RWPE2 (cell line): ENCODE results near the gene POU2AF2.
A peak's percentile ranks its signal among the peaks of the same experiment; 100 is the strongest.

Source experiments
- ATAC-seq: fragments of 200-7000 bp; cut with Tn5 transposase; 3 replicates; pipeline ENCODE4 v1.9.1; 2021; ENCODE audit warnings: low read depth
- DNase-seq: peaks from one replicate; pipeline ENCODE4 v3.0.0-alpha.2; 2020; ENCODE audit warnings: low spot score
- H3K27ac ChIP-seq: fragments of 450-650 bp; 2 replicates; pipeline ENCODE4 v1.5.1; 2017; ENCODE audit warnings: mild to moderate bottlenecking; ENCODE audit not compliant: poor library complexity, severe bottlenecking
- H3K27me3 ChIP-seq: fragments of 250-450 bp; sonication (Bioruptor Pico); 2 replicates; pipeline ENCODE4 v1.5.1; 2021; ENCODE audit warnings: mild to moderate bottlenecking, moderate library complexity; ENCODE audit not compliant: insufficient read depth, poor library complexity, severe bottlenecking
- H3K36me3 ChIP-seq: fragments of 250-450 bp; sonication (Bioruptor Pico); 2 replicates; pipeline ENCODE4 v1.5.1; 2020; ENCODE audit warnings: low read depth, mild to moderate bottlenecking, moderate library complexity
- H3K4me1 ChIP-seq: fragments of 250-450 bp; sonication (Bioruptor Pico); 2 replicates; pipeline ENCODE4 v1.5.1; 2021; ENCODE audit warnings: mild to moderate bottlenecking, moderate library complexity; ENCODE audit not compliant: insufficient read depth, poor library complexity, severe bottlenecking
- H3K4me3 ChIP-seq: fragments of 250-450 bp; sonication (Bioruptor Pico); 2 replicates; pipeline ENCODE4 v1.5.1; 2021; ENCODE audit warnings: mild to moderate bottlenecking, moderate library complexity; ENCODE audit not compliant: severe bottlenecking
- H3K9me3 ChIP-seq: fragments of 250-450 bp; sonication (Bioruptor Pico); 2 replicates; pipeline ENCODE4 v1.5.1; 2021; ENCODE audit warnings: mild to moderate bottlenecking, moderate library complexity; ENCODE audit not compliant: severe bottlenecking
- CTCF ChIP-seq: fragments of 450-650 bp; IDR thresholded peaks from one replicate; pipeline ENCODE4 v1.5.1; 2017; ENCODE audit warnings: mild to moderate bottlenecking, moderate library complexity; ENCODE audit not compliant: poor library complexity, severe bottlenecking

Gene POU2AF2

GRCh38 chr11:111335549-111335948 is 90.0 kb downstream of the POU2AF2 start:
- Histone ChIP-seq H3K27me3 (no peaks in the 10 kb centered on the region), H3K9me3 (no peaks in the 10 kb centered on the region), H3K27ac (no peak overlapping the region), H3K4me1 (no peaks in the 10 kb centered on the region), H3K4me3 (no peak overlapping the region), H3K36me3 (no peaks in the 10 kb centered on the region)
- DNase-seq (no peak), ATAC-seq (peak; percentile 35; the same call in 1 of the 3 replicates)
- TF ChIP-seq CTCF, result no peak
